ENCODE results near the gene KCNT1.

Gene KCNT1

GRCh38 chr9:135785013-135785575, 83.1 kb downstream of the KCNT1 start:
- no peak for DNase-seq

GRCh38 chr9:135786146-135786690, 84.2 kb downstream of the KCNT1 start:
- no peak for DNase-seq

- DNase-seq: no peak
Observed at GRCh38 chr9:135787317-135787716, 85.3 kb downstream of the KCNT1 start.

DNA sequence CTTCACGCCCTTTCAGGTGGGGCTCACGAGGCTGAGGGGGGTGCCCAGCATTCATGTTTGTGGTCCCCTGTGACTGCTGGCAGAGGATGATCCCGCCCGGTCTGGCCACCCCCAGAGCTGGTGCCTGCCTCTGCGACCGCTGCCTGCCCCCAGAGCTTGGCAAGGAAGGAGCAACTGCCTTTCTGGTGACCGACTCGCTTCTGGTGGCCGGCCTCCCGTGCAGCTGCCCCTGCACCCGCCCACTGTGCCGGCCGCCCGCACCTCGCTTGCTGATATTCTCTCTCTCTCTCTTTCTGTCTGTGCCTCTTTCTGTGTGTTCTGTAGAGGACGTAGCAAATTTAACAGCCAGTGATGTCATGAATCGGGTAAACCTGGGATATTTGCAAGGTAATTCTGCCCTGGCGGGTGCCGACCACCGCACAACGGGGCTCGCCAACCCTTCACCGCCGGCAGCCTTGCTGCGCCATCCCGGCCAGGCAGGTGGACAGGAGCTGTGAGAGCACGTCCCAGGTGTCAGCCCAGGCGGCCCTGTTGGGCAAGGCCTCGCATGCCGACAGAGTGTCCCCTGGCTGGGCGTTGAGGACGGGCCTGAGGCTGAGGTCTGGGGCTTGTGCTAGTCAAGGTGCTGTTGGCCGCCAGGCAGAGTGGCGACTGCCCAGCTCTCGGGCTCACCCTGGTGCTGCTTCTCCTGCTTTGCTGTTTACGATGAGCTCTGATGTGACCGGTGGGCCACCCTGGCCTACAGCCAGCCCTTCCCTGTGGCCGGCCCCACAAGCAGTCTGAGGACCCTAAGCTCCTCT, 86.0 kb downstream of the KCNT1 start:
- no peak for DNase-seq

DNA sequence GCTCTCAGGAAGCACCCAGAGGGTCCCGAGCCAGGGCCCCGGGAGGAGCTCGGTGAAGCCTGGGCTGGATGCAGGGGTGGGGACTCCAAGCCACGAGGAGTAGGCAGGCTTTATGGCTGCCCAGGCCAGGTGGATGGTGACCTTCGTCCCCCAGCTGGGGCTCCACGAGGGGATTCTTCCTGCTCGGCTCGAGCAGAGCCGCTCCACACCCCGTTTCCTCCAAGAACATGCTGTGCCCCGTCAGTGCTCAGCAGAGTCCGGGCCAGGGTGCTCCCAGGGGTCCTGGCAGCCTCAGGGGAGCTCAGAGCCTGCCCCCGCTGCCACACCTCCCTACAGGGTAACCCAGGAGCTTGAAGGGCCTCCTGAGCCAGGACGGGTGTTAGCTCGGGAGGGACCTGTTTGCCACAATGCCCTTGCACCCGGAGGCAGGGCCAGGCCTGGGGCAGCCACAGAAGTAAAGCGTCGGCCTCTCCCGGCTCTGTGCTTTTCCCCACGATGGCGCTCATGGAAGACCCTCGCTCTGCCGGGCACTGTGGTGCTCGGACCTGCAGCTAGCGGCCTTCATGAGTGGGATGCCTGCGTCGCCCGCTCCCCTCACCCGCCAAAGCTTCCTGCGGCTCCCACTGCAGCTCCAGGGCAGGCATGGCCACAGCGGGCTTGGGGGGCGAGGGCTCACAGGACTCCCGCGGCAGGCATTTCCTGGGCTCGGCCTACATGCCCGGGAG, 86.8 kb downstream of the KCNT1 start:
- no peak for DNase-seq

GRCh38 chr9:135789838-135790291, 87.9 kb downstream of the KCNT1 start:
- no peak for DNase-seq

GRCh38 chr9:135790356-135790755, 88.4 kb downstream of the KCNT1 start:
- no peak for DNase-seq

DNA sequence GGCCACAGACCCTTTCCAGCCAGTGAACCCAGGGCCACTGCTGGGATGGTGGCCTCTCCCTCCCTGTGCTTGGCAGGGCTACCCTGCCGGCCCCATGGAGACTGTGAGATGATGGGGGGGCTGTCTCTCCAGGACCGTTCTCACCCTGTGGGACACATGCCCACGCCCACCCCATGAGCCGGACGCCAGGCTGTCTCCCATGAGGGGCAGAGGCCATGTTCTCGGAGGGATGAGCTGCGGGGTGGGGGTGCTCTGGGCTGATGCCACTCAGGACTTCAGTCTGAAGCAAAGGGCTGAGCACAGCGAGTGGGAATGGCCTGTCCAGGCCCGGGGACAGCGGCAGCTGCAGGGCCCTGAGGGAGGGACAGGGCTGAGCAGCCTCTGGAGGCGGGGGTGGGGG, 88.9 kb downstream of the KCNT1 start:
- no peak for DNase-seq

DNA sequence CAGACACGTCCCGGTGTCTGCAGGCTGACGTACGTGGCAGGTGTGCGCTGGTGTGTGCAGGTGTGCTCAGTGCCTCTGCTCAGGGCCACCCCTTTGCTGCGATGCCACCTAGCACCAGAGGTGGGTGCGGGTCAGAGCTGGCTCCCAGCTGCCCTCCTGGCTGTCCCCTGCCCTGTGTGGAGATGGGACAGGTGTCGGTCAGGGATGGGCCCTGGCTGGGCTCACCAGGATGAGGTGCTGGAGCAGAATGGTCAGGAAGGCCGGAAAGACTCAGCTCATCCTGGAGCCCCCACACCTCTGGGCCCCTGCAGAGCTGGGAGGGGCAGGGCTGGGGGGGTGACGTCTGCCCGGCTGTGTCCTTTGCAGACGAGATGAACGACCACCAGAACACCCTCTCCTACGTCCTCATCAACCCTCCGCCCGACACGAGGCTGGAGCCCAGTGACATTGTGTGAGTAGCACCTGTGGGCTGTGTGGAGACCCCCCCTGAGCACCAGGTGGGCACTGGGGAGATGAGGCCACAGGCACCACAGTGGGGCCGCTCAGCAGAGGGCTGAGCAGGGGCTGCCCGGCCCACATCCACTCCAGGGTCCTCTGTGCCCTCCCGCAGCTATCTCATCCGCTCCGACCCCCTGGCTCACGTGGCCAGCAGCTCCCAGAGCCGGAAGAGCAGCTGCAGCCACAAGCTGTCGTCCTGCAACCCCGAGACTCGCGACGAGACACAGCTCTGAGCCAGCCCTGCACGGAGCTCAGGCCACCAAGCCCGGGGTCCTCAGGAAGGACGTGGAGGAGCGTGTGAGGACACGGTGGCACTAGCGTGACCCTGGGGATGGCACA, 89.7 kb downstream of the KCNT1 start:
- no peak for DNase-seq

DNA sequence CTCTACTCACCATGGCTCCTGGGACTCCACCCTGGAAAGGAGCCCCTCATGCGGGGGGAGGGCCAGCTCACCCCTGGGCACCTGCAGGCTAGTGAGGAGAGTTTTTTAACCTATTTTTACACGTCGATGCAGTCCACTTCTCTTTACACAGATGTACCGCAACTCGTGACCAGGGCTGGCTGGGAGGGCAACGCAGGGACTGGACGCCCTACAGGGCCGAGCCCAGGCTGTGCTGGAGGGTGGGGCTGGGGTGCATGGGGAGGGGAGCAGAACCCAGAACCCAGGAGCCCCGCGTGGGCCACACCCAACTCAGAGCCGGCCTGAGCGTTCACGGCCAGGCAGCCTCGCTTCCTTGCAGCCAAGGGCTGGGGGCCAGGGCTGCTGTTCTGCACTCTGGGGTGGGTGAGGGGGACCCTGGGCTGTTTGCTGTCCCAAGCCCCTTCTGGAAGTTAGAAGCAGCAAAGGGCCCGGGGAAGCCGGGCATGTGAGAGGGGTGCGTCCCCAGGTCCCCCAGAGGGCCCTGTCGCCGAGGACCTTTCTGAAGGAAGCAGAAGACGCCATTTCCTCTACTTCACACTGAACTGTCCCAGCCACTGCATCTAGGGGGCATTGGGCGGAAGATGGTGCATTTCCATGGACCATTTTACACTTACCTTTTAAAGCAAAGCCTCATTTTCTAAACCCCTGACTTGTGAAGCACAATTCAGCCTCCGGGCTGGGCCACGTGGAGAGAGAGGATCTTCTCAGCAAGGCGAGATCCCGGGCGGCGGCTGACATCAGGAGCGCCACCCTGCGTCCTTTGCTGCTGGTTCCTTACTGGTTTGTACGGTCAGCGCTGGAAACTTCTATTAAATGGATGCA, 90.5 kb downstream of the KCNT1 start:
- no peak for DNase-seq

DNA sequence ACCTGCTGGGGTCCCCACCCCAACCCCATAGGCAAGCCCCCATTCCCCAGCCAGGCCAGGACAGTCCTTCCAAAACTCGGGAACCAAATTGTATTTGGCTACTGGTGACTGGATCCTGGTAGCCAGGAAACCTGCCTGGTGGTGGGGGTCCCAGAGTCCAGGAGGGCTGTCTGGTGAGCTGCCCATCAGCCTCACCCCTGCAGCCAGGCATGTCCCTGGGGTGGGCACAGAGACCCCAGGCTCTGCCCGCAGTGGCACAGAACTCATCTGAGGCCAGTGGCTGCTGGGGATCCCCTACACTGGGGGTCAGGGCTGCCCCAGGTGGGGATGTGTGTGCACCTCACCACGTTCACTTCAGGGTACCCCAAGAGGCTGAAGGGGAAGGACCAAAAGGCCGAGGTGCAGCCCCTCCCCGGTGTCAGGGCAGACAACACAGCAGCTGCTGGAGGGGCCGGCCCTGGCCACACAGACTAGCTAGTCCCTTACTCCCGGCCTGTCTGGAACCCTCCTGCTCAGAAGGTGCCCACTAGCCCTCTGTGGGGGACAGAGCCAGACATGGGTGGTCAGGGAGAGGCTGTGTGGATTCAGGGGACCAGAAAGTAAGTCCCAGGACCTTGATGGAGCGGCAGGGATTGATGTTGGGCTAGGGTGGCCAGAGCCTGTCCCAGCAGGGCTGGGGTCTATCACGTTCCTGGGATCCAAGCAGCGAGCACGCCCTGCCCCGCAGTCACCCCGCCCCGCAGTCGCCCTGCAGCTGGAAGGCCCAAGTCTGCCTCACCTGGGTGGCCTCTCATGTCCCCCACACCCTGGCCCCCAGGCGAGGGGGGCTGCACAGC, 91.5 kb downstream of the KCNT1 start:
- no peak for DNase-seq

- DNase-seq: no peak
Observed at GRCh38 chr9:135794057-135794335, 92.0 kb downstream of the KCNT1 start.

DNA sequence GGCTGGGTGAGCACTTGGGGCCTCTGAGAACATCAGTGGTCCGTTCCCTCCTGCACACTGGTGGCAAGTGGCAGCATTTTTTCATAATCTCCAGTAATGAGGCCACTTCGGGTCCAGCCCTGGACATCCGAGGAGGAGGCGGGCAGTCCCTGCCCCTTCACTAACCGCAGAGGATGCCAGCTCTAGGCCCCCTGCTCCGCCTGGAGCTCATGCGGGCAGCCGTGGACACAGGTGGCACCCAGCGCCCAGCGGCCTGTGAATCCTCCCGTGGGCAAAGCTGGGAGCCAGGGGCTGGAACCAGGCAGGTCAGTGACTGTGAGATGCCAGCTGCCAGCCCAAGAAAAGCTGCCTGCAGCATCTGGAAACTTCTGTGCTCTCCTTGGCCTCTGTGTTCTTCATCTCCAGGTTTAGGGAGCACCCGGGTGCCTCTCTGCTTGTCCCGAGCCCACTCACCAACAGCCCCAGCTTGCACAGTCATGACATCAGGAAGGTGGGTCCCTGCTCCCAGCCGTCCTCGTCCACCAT, 92.4 kb downstream of the KCNT1 start:
- no peak for DNase-seq

- DNase-seq: no peak
Observed at GRCh38 chr9:135795391-135795790, 93.4 kb downstream of the KCNT1 start.

GRCh38 chr9:135796784-135797485, 95.0 kb downstream of the KCNT1 start:
- DNase-seq: no peak

- DNase-seq: peak in 1 of 5 experiments; percentile 16
Observed at GRCh38 chr9:135797507-135798262, 95.7 kb downstream of the KCNT1 start.

DNA sequence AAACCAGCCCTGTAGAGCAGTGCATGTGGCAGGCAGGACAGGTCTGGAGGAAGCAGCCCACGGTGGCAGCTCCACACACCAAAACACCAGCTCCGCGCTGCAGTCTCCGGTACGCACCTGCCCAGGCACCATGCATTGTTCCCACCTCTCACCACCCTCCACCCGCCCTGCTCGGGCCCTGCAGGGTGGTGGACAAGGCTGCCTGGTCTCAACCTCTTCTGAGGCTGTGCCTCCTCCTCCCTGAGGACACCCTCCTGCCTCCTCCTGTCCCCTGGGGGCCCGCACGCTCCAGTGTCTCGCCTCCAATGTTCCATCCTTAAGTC, 96.2 kb downstream of the KCNT1 start:
- no peak for DNase-seq

DNA sequence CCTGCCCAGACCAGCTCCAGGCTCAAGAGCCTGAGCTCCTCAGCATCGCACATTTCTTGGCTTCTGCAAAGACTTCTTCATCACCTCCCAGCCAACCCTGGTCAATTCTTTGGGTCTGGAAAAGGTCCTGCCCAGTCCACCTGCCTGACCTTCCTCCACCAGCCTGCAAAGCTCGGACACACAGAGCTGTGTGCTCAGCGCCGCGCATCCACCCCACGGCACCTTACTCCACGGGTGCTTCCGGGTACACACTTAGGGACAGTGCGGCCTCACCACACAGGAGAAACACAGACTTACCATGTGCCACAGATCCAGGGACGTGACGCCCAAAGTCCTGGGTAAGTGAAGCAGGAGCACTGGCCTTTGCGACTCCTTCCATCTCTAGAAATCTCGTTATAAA, 97.3 kb downstream of the KCNT1 start:
- no peak for DNase-seq

GRCh38 chr9:135801070-135801469, 99.1 kb downstream of the KCNT1 start:
- DNase-seq: no peak
